C4-2B (cell line): ENCODE data around the gene LRFN2.

ENCODE experiments used
- H3K27ac ChIP-seq: fragments of 450-650 bp; 2 replicates; pipeline ENCODE4 v1.5.1; 2017
- CTCF ChIP-seq: fragments of 450-650 bp; conservative IDR thresholded peaks from 2 replicates; pipeline ENCODE4 v1.5.1; 2017; ENCODE audit warnings: mild to moderate bottlenecking
- ZFX ChIP-seq: fragments of 450-650 bp; IDR thresholded peaks from 2 replicates; pipeline ENCODE4 v1.6.1; 2017

LRFN2 gene

GRCh38 chr6:40349901-40350746 is 237.0 kb downstream of the LRFN2 start:
- H3K27ac ChIP-seq, result no peak overlapping the region
- TF ChIP-seq CTCF (no peak), ZFX (no peak)

DNA sequence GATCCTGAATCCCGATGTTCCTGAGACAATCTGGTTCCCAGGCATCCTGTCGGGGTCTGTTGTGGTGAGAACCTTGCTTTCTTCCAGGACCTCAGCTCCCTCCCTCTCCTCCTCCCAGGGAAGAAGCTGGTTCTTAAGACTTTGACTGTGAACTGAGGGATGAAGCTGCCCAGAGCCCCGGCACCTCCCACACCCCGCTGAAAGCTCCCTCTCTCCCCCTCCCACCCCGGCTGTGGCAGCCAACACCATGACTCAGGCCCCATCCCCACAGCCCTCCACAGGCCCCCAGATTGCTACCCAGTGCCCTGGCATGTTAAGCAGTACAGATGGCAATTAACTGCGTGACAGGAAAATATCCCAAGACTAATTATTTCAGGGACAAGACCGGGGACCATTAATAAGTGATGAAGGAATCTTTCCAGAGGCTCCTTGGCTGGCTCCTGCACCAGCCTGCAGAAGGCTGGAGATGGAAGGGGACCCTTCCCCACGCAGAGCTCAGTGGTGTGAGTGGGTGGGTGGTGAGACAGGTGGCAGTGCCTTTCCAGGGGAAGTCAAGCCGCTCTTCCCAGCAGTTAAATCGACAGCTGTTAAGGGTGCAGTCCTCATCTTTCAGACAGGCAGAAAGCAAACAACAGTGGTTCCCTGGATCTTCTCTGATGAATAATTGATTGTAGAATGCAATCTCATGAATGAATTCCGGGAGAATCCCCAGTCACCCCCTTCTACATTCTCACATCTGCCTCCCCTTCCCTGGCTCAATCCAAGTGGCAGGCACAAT is 237.9 kb downstream of the LRFN2 start:
- TF ChIP-seq CTCF (no peak), ZFX (no peak)
- no peak overlapping the region for H3K27ac ChIP-seq

GRCh38 chr6:40348591-40348990 is 238.6 kb downstream of the LRFN2 start:
- TF ChIP-seq CTCF, result no peak
- no peak for TF ChIP-seq ZFX
- no peak overlapping the region for H3K27ac ChIP-seq

DNA sequence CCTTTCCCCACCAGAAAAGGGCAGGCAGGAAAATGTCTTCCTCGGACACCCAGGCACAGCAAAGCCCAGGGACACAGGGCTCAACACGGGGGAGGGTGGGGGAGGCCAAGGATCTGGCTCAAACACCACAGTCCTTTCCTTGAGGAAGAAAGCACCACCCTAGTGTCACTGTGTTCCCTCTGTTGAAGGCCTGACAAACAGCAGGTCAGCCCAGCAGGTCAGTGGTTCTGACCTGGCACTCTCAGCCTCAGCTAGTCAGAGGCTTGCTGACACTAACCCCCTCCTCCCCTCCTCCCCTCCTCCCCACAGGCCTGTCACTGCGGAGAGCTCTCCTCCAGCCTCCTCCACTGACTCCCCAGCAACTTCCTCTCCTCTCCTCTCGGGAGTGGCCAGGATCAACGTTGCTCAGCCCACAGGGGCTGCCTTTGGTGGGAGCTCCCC is 239.6 kb downstream of the LRFN2 start:
- H3K27ac ChIP-seq, result no peak overlapping the region
- TF ChIP-seq CTCF, result no peak
- TF ChIP-seq ZFX, result no peak

- no peak for TF ChIP-seq CTCF
- no peak for TF ChIP-seq ZFX
- H3K27ac ChIP-seq, result no peak overlapping the region
These were observed 240.9 kb downstream of the LRFN2 start for GRCh38 chr6:40346246-40346645.

DNA sequence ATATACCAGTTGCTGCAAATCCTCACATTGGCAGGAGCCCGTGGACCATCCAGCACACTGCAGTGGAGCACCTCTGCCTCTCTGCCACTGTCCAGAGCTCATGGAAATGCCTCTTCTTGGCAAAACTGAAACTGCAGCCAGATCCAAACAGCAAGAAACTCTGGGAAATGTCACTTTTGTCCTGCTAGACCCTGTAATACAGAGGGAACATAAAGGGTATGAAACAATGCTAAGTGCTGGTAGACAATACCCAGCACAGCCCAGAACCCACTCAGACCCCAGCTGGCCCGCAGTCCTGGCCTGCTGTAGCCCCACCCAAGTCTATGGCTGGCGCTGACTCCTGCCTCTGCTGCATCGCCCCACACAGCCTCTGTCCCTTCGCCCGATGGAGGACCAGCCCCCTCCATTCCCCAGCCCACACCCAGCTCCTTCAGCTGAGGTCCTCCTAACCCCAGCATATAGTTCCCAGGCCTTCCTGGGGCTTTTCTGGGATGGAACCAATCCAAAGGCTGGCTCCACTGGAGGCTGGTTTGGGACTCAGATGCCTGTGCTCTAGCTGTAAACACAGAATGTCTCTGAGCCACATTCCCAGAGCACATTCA is 242.5 kb downstream of the LRFN2 start:
- no peak overlapping the region for H3K27ac ChIP-seq
- TF ChIP-seq ZFX (no peak), CTCF (no peak)
